AG09309 (cell line): ENCODE measurements around the gene KLHL29.

Experiments used
- DNase-seq: peaks from one replicate; pipeline ENCODE4 v3.0.0-alpha.2; 2010; ENCODE audit warnings: low read depth
- H3K4me3 ChIP-seq: 2 replicates; pipeline ENCODE4 v1.5.1; 2011; ENCODE audit warnings: mild to moderate bottlenecking, low read depth, low read length, moderate library complexity; ENCODE audit not compliant: control insufficient read depth
- CTCF ChIP-seq: IDR thresholded peaks from 2 replicates; pipeline ENCODE4 v1.5.1; 2011; ENCODE audit warnings: mild to moderate bottlenecking, low read depth, low read length, inconsistent platforms; ENCODE audit not compliant: insufficient read depth, control insufficient read depth; ENCODE audit errors: missing control alignments

The KLHL29 gene

GRCh38 chr2:23756593-23757292 is 371.8 kb downstream of the KLHL29 start:
- DNase-seq: no peak
- no peak overlapping the region for H3K4me3 ChIP-seq
- no peak for TF ChIP-seq CTCF

GRCh38 chr2:23757686-23758433 is 372.9 kb downstream of the KLHL29 start:
- no peak for DNase-seq
- H3K4me3 ChIP-seq: no peak overlapping the region
- TF ChIP-seq CTCF: no peak
